NK-92 (cell line): Measurements from ENCODE around the gene ERLEC1.
"Not testable (repeated sequence)": the region's sequence is repeated elsewhere in the genome, so short reads cannot be mapped to it uniquely, and the experiment has no call there.

Source experiments
- DNase-seq: peaks from one replicate; lab custom pipeline; 2025; ENCODE audit not compliant: unreplicated experiment; lab: John Stamatoyannopoulos, UW

ERLEC1 gene

GRCh38 chr2:53786705-53787613 is at the start of gene ERLEC1, which contains the start of gene ASB3:
Gene ERLEC1 (plus strand): TSS chr2:53787044. CDS start chr2:53787211, 167 bp downstream.
Gene ASB3 (minus strand): TSS chr2:53786953. CDS start chr2:53765572, 21,381 bp downstream.
- peak; percentile 35 for DNase-seq

- DNase-seq, result no peak
Observed at GRCh38 chr2:53737091-53737490, 49.8 kb upstream of the ERLEC1 start.

- no peak for DNase-seq
Observed at GRCh38 chr2:53739032-53739431, 47.8 kb upstream of the ERLEC1 start.

GRCh38 chr2:53740170-53740569 is 46.7 kb upstream of the ERLEC1 start:
- DNase-seq, result no peak

GRCh38 chr2:53744395-53745065 is 42.3 kb upstream of the ERLEC1 start:
- DNase-seq, result no peak

GRCh38 chr2:53750041-53750768 is 36.6 kb upstream of the ERLEC1 start:
- DNase-seq, result no peak

- no peak for DNase-seq
Observed at GRCh38 chr2:53751728-53752127, 35.1 kb upstream of the ERLEC1 start.

GRCh38 chr2:53752385-53752784 is 34.5 kb upstream of the ERLEC1 start:
- DNase-seq, result no peak

- DNase-seq, result no peak
Observed at GRCh38 chr2:53753041-53753440, 33.8 kb upstream of the ERLEC1 start.

- no peak for DNase-seq
Observed at GRCh38 chr2:53755121-53755520, 31.7 kb upstream of the ERLEC1 start.

- DNase-seq, result no peak
Observed at GRCh38 chr2:53756644-53757043, 30.2 kb upstream of the ERLEC1 start.

- not testable (repeated sequence) for DNase-seq
Observed at GRCh38 chr2:53757206-53757605, 29.6 kb upstream of the ERLEC1 start.

GRCh38 chr2:53765767-53766166 is 21.1 kb upstream of the ERLEC1 start:
- no peak for DNase-seq

- no peak for DNase-seq
Observed at GRCh38 chr2:53767405-53768241, 19.2 kb upstream of the ERLEC1 start, which contains the start of gene CHAC2. Gene CHAC2 (plus strand): TSS chr2:53767804. CDS start chr2:53767887, 83 bp downstream.

- no peak for DNase-seq
Observed at GRCh38 chr2:53768242-53768542, 18.7 kb upstream of the ERLEC1 start.

GRCh38 chr2:53769318-53769945 is 17.4 kb upstream of the ERLEC1 start:
- DNase-seq, result no peak

GRCh38 chr2:53770264-53770663 is 16.6 kb upstream of the ERLEC1 start:
- no peak for DNase-seq

- DNase-seq, result no peak
Observed at GRCh38 chr2:53777134-53777533, 9.7 kb upstream of the ERLEC1 start.

- DNase-seq, result no peak
Observed at GRCh38 chr2:53778536-53779162, 8.2 kb upstream of the ERLEC1 start.

GRCh38 chr2:53780056-53780455 is 6.8 kb upstream of the ERLEC1 start:
- no peak for DNase-seq
